ENCODE data around the gene S100A1. TPM values are rescaled to one million over a fixed set of nuclear protein-coding genes. Genes with fewer than 3 reads are reported as not detected.
"Not testable (repeated sequence)": the region's sequence is repeated elsewhere in the genome, so short reads cannot be mapped to it uniquely, and the experiment has no call there.

Gene S100A1
- total RNA-seq, 1 experiment from 2014 or later = 1.3 TPM

GRCh38 chr1:153588033-153588432 lies 40.2 kb upstream of the S100A1 start:
- DNase-seq (ENCODE audit: low spot score); POLR2A ChIA-PET: not testable (repeated sequence)

DNA sequence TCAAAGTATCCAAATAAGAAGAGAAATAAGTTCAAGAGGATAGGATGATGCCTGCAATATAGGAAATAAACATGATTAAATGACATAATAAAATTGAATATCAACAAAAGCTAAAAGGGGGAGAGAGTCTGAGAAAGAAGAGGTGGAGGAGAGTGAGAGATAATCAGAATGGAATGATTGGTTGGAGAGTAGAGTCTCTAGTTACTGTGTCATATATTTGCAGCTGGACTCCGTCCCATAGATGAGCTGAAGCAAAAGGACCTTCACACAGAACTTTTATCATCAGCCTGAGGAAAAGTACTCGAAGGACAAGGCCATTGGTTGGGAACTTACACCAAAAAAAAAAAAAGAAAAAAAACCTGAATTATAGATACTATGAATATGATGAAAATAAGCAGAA lies 39.8 kb upstream of the S100A1 start:
- CTCF ChIA-PET = interaction anchor here (0.7 to 1.3 kb wide), 3 partner anchors 16 to 233 kb away, joined by 3 to 4 read pairs (median 4); partner anchors contain the start of gene S100A13
- ATAC-seq (no peak), DNase-seq (ENCODE audit: low spot score) (no peak)
- POLR2A ChIA-PET = no interaction called here
- no peak for TF ChIP-seq ZMAT4 (CRISPR knock-in tag; IDR thresholded peaks at IDR 0.05)
- no peak for TF ChIP-seq IRF2 (CRISPR knock-in tag; IDR thresholded peaks at IDR 0.05; ENCODE audit: borderline replicate concordance, low read depth)
- Mint-ChIP-seq H3K27ac (no peak overlapping the region), H3K9me3 (no peaks in the 10 kb centered on the region), H3K4me1 (peaks cover 9% of the 10 kb centered on the region), H3K36me3 (no peaks in the 10 kb centered on the region), H3K4me3 (no peak overlapping the region), H3K27me3 (ENCODE audit: low read depth) (no peaks in the 10 kb centered on the region)

More at GRCh38 chr1:153588033-153588432, 40.2 kb upstream of the S100A1 start:
- H3K36me3 Mint-ChIP-seq; H3K4me3 Mint-ChIP-seq; ATAC-seq; H3K4me1 Mint-ChIP-seq; H3K9me3 Mint-ChIP-seq; H3K27me3 Mint-ChIP-seq (ENCODE audit: low read depth); H3K27ac Mint-ChIP-seq: not testable (repeated sequence)
- CTCF ChIA-PET = interaction anchor here (0.6 to 5.2 kb wide), 5 partner anchors 16 to 232 kb away, joined by 3 to 29 read pairs (median 4); partner anchors contain the start of genes S100A1 and S100A13

DNA sequence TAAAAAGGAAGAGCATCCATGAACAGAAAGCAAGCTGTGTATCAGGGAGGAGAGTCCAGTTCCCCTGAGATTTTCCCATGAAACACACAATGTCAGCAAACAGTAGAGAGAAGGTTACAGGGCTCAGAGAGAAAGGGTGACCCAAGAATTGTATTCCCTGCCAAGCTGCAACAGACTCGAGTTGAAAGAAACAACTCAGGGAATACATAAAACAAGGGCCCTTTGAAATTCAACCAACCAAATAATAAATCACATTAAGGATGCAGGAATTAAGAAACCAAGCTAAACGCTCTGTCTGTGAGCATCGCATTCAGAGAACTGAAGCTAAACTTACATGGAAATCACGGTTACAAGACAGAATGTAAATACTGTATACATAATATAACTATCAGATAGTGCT lies 35.5 kb upstream of the S100A1 start:
- peaks cover 11% of the 10 kb centered on the region for H3K4me1 Mint-ChIP-seq
- H3K9me3 Mint-ChIP-seq = no peaks in the 10 kb centered on the region
- H3K27me3 Mint-ChIP-seq (ENCODE audit: low read depth) = no peaks in the 10 kb centered on the region
- ChIA-PET CTCF (interaction anchor here (1.1 to 1.5 kb wide), 4 partner anchors 20 to 34 kb away, joined by 3 to 5 read pairs (median 4); partner anchors contain the start of genes S100A13 and S100A16), POLR2A (no interaction called here)
- H3K36me3 Mint-ChIP-seq = no peaks in the 10 kb centered on the region
- DNase-seq (ENCODE audit: low spot score) = no peak
- H3K27ac Mint-ChIP-seq = no peak overlapping the region
- H3K4me3 Mint-ChIP-seq = no peak overlapping the region
- TF ChIP-seq, protein P1, sequence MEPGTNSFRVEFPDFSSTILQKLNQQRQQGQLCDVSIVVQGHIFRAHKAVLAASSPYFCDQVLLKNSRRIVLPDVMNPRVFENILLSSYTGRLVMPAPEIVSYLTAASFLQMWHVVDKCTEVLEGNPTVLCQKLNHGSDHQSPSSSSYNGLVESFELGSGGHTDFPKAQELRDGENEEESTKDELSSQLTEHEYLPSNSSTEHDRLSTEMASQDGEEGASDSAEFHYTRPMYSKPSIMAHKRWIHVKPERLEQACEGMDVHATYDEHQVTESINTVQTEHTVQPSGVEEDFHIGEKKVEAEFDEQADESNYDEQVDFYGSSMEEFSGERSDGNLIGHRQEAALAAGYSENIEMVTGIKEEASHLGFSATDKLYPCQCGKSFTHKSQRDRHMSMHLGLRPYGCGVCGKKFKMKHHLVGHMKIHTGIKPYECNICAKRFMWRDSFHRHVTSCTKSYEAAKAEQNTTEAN (CRISPR knock-in tag; IDR thresholded peaks at IDR 0.05) = no peak
- no peak for TF ChIP-seq SOX15 (CRISPR knock-in tag; IDR thresholded peaks at IDR 0.05)
- TF ChIP-seq ZNF263 (CRISPR knock-in tag; IDR thresholded peaks at IDR 0.05; ENCODE audit: low read depth) = no peak
- TF ChIP-seq, protein P2, sequence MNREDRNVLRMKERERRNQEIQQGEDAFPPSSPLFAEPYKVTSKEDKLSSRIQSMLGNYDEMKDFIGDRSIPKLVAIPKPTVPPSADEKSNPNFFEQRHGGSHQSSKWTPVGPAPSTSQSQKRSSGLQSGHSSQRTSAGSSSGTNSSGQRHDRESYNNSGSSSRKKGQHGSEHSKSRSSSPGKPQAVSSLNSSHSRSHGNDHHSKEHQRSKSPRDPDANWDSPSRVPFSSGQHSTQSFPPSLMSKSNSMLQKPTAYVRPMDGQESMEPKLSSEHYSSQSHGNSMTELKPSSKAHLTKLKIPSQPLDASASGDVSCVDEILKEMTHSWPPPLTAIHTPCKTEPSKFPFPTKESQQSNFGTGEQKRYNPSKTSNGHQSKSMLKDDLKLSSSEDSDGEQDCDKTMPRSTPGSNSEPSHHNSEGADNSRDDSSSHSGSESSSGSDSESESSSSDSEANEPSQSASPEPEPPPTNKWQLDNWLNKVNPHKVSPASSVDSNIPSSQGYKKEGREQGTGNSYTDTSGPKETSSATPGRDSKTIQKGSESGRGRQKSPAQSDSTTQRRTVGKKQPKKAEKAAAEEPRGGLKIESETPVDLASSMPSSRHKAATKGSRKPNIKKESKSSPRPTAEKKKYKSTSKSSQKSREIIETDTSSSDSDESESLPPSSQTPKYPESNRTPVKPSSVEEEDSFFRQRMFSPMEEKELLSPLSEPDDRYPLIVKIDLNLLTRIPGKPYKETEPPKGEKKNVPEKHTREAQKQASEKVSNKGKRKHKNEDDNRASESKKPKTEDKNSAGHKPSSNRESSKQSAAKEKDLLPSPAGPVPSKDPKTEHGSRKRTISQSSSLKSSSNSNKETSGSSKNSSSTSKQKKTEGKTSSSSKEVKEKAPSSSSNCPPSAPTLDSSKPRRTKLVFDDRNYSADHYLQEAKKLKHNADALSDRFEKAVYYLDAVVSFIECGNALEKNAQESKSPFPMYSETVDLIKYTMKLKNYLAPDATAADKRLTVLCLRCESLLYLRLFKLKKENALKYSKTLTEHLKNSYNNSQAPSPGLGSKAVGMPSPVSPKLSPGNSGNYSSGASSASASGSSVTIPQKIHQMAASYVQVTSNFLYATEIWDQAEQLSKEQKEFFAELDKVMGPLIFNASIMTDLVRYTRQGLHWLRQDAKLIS (CRISPR knock-in tag; IDR thresholded peaks at IDR 0.05; ENCODE audit: borderline replicate concordance) = no peak
- TF ChIP-seq GABPB1 (CRISPR knock-in tag; IDR thresholded peaks at IDR 0.05) = no peak
- TF ChIP-seq NR2C2 (CRISPR knock-in tag; IDR thresholded peaks at IDR 0.05) = no peak
- TF ChIP-seq, protein P3, sequence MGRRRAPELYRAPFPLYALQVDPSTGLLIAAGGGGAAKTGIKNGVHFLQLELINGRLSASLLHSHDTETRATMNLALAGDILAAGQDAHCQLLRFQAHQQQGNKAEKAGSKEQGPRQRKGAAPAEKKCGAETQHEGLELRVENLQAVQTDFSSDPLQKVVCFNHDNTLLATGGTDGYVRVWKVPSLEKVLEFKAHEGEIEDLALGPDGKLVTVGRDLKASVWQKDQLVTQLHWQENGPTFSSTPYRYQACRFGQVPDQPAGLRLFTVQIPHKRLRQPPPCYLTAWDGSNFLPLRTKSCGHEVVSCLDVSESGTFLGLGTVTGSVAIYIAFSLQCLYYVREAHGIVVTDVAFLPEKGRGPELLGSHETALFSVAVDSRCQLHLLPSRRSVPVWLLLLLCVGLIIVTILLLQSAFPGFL (CRISPR knock-in tag; IDR thresholded peaks at IDR 0.05; ENCODE audit: borderline replicate concordance) = no peak
- no peak for TF ChIP-seq ZNF138 (CRISPR knock-in tag; conservative IDR thresholded peaks at IDR 0.05)
- TF ChIP-seq, protein P4, sequence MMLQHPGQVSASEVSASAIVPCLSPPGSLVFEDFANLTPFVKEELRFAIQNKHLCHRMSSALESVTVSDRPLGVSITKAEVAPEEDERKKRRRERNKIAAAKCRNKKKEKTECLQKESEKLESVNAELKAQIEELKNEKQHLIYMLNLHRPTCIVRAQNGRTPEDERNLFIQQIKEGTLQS (CRISPR knock-in tag; conservative IDR thresholded peaks at IDR 0.05) = no peak
- no peak for TF ChIP-seq ZNF425 (CRISPR knock-in tag; conservative IDR thresholded peaks at IDR 0.05)
- no peak for TF ChIP-seq OVOL2 (CRISPR knock-in tag; IDR thresholded peaks at IDR 0.05; ENCODE audit: borderline replicate concordance)
- no peak for TF ChIP-seq TP53 (CRISPR knock-in tag; IDR thresholded peaks at IDR 0.05)
- TF ChIP-seq MXD4 (CRISPR knock-in tag; IDR thresholded peaks at IDR 0.05; ENCODE audit: borderline replicate concordance) = no peak
- TF ChIP-seq NFE2L1 (CRISPR knock-in tag; IDR thresholded peaks at IDR 0.05) = no peak
- no peak for TF ChIP-seq RORB (CRISPR knock-in tag; IDR thresholded peaks at IDR 0.05)
- TF ChIP-seq SP1 (CRISPR knock-in tag; conservative IDR thresholded peaks at IDR 0.05) = no peak
- TF ChIP-seq EMX1 (CRISPR knock-in tag; IDR thresholded peaks at IDR 0.05) = no peak
- TF ChIP-seq RELA (CRISPR knock-in tag; IDR thresholded peaks at IDR 0.05; ENCODE audit: borderline replicate concordance) = no peak
- no peak for TF ChIP-seq ZMAT4 (CRISPR knock-in tag; IDR thresholded peaks at IDR 0.05)
- ATAC-seq = no peak
